ENCODE data around the gene CKS1B. TPM values are rescaled to one million over a fixed set of nuclear protein-coding genes. Genes with fewer than 3 reads are reported as not detected.
A peak's percentile ranks its signal among the peaks of the same experiment; 100 is the strongest.

Gene CKS1B
- polyA plus RNA-seq, 2 of the 4 experiments (the other 2 are of a cell fraction), result 356 to 725 TPM

DNA sequence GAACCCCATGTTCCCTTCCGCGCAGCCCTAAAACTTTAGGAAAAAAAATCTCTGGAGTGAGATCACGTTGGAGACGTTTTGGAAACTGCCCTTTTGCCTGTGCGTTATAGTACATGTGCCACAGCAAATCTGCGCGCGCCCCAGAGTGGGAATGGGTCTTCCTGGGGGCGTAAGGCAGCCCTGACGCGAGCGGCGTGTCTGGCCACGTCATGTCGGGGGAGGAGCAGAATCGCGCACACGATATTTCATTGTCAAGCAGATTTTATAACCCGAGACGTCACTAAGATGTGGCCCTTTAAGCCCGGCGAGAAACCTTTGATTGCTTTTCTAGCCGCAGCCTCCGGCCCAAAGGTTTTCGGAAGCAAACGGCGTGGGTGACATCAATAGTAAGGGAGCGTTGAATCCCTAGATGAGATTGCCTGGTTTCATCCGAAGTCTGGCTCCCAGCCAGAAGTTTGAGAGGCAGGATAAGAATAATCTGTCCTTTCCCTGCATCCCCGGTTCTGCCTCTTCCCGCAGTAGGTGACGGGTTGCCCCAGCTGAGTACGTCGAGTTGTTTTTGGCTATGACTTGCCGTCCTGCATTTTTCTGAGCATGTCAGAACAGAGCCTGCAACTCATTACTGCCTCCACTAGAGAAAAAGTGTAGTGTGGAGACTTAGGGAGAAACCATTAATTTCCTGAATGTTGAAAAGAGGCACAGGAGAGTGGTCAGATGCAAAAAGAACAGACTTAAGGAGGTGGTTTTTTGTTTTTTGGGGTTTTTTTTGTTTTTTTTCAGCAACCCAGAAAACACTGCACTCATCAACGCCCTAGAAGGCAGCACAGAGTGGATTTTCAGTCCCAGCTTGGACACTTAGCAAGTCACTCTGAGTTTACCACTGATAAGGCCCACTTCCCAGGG lies 37.1 kb upstream of the CKS1B start (continued):
- 0 out of 2 replicates have a peak, but pooled peaks have one; percentile 32 for TF ChIP-seq MYC (IDR thresholded peaks at IDR 0.05; ENCODE audit: borderline replicate concordance, low read length)
- TF ChIP-seq, protein P1, sequence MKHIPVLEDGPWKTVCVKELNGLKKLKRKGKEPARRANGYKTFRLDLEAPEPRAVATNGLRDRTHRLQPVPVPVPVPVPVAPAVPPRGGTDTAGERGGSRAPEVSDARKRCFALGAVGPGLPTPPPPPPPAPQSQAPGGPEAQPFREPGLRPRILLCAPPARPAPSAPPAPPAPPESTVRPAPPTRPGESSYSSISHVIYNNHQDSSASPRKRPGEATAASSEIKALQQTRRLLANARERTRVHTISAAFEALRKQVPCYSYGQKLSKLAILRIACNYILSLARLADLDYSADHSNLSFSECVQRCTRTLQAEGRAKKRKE (CRISPR knock-in tag; IDR thresholded peaks at IDR 0.05; ENCODE audit: low read depth), result no peak
- peak; percentile 73; the same call in 1 of the 2 replicates for TF ChIP-seq BHLHE40 (IDR thresholded peaks at IDR 0.05; ENCODE audit: low read depth, low read length)
- no peak for TF ChIP-seq SMC3 (IDR thresholded peaks at IDR 0.05)
- TF ChIP-seq, protein P2, sequence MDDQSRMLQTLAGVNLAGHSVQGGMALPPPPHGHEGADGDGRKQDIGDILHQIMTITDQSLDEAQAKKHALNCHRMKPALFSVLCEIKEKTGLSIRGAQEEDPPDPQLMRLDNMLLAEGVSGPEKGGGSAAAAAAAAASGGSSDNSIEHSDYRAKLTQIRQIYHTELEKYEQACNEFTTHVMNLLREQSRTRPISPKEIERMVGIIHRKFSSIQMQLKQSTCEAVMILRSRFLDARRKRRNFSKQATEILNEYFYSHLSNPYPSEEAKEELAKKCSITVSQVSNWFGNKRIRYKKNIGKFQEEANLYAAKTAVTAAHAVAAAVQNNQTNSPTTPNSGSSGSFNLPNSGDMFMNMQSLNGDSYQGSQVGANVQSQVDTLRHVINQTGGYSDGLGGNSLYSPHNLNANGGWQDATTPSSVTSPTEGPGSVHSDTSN (IDR thresholded peaks at IDR 0.05), result no peak

DNA sequence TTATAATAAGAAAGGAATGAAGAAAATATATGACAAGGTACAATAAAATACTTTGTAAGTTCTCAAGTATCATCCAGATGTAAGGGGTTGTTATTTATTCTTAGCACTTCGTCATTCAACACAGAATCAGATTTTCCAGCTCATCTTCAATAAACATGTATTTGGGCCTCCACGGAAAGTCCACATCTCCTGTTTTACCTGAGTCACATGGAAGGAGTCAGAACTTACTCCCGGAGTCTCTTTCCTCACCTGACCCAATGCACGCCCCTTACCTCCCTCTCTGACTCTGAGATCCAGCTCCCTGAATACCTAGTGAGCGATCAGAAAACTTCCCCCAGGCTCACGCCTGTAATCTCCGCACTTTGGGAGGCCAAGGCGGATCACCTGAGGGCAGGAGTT lies 36.5 kb upstream of the CKS1B start:
- no peaks in the 10 kb centered on the region for H3K9me3 ChIP-seq
- FAIRE-seq (no peak), ATAC-seq (no peak), DNase-seq (ENCODE audit: low read depth in 1 of 2, low spot score in 1 of 2) (no peak)
- peak overlapping the region; percentile 97 to 98; a peak in 5 of 6 replicates for H3K27ac ChIP-seq
- peaks cover 13% of the 10 kb centered on the region; the same call in 2 of the 3 replicates for H3K4me1 ChIP-seq
- ChIA-PET CTCF (interaction anchor here (1.0 to 4.3 kb wide), 9 partner anchors 8 to 457 kb away, joined by 3 to 20 read pairs (median 4); partner anchors contain the start of genes PBXIP1 and PYGO2), POLR2A (no interaction called here)
- 87% methylated on average over 8 of the region's 8 CpGs for WGBS (ENCODE audit: missing lambda C conversion rate)
- H3K4me3 ChIP-seq, result peak overlapping the region; percentile 61; the same call in 2 of the 3 replicates
- H3K4me2 ChIP-seq, result peak overlapping the region; percentile 92
- TF ChIP-seq RFX5 (IDR thresholded peaks at IDR 0.05) (no peak), ZSCAN20 (CRISPR knock-in tag; IDR thresholded peaks at IDR 0.05) (no peak), ESRRA (IDR thresholded peaks at IDR 0.05; ENCODE audit: borderline replicate concordance, low read length) (no peak), NPAS2 (CRISPR knock-in tag; IDR thresholded peaks at IDR 0.05; ENCODE audit: borderline replicate concordance) (no peak), RARB (CRISPR knock-in tag; IDR thresholded peaks at IDR 0.05) (no peak), ZNF302 (CRISPR knock-in tag; IDR thresholded peaks at IDR 0.05) (no peak), MAZ (IDR thresholded peaks at IDR 0.05; ENCODE audit: borderline replicate concordance, low read depth, low read length) (no peak), ZFP36 (IDR thresholded peaks at IDR 0.05; ENCODE audit: borderline replicate concordance, partially characterized antibody) (no peak), FOXS1 (CRISPR knock-in tag; IDR thresholded peaks at IDR 0.05) (no peak), POLR2AphosphoS2 (conservative IDR thresholded peaks at IDR 0.05; ENCODE audit: low read length) (no peak), JUNB (IDR thresholded peaks at IDR 0.05) (no peak), BHLHE40 (IDR thresholded peaks at IDR 0.05; ENCODE audit: low read depth, low read length) (no peak), NR3C1 (IDR thresholded peaks at IDR 0.05) (no peak)
- TF ChIP-seq, protein P1 (CRISPR knock-in tag; IDR thresholded peaks at IDR 0.05; ENCODE audit: low read depth), result no peak
- TF ChIP-seq, protein P2 (IDR thresholded peaks at IDR 0.05), result no peak
- TF ChIP-seq, protein P3, sequence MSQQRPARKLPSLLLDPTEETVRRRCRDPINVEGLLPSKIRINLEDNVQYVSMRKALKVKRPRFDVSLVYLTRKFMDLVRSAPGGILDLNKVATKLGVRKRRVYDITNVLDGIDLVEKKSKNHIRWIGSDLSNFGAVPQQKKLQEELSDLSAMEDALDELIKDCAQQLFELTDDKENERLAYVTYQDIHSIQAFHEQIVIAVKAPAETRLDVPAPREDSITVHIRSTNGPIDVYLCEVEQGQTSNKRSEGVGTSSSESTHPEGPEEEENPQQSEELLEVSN (IDR thresholded peaks at IDR 0.05; ENCODE audit: borderline replicate concordance, low read depth), result no peak
- TF ChIP-seq, protein P4, sequence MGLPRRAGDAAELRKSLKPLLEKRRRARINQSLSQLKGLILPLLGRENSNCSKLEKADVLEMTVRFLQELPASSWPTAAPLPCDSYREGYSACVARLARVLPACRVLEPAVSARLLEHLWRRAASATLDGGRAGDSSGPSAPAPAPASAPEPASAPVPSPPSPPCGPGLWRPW (IDR thresholded peaks at IDR 0.05), result no peak
- TF ChIP-seq, protein P5, sequence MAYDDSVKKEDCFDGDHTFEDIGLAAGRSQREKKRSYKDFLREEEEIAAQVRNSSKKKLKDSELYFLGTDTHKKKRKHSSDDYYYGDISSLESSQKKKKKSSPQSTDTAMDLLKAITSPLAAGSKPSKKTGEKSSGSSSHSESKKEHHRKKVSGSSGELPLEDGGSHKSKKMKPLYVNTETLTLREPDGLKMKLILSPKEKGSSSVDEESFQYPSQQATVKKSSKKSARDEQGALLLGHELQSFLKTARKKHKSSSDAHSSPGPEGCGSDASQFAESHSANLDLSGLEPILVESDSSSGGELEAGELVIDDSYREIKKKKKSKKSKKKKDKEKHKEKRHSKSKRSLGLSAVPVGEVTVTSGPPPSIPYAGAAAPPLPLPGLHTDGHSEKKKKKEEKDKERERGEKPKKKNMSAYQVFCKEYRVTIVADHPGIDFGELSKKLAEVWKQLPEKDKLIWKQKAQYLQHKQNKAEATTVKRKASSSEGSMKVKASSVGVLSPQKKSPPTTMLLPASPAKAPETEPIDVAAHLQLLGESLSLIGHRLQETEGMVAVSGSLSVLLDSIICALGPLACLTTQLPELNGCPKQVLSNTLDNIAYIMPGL (CRISPR knock-in tag; IDR thresholded peaks at IDR 0.05; ENCODE audit: borderline replicate concordance), result no peak
- TF ChIP-seq, protein P6, sequence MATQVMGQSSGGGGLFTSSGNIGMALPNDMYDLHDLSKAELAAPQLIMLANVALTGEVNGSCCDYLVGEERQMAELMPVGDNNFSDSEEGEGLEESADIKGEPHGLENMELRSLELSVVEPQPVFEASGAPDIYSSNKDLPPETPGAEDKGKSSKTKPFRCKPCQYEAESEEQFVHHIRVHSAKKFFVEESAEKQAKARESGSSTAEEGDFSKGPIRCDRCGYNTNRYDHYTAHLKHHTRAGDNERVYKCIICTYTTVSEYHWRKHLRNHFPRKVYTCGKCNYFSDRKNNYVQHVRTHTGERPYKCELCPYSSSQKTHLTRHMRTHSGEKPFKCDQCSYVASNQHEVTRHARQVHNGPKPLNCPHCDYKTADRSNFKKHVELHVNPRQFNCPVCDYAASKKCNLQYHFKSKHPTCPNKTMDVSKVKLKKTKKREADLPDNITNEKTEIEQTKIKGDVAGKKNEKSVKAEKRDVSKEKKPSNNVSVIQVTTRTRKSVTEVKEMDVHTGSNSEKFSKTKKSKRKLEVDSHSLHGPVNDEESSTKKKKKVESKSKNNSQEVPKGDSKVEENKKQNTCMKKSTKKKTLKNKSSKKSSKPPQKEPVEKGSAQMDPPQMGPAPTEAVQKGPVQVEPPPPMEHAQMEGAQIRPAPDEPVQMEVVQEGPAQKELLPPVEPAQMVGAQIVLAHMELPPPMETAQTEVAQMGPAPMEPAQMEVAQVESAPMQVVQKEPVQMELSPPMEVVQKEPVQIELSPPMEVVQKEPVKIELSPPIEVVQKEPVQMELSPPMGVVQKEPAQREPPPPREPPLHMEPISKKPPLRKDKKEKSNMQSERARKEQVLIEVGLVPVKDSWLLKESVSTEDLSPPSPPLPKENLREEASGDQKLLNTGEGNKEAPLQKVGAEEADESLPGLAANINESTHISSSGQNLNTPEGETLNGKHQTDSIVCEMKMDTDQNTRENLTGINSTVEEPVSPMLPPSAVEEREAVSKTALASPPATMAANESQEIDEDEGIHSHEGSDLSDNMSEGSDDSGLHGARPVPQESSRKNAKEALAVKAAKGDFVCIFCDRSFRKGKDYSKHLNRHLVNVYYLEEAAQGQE (IDR thresholded peaks at IDR 0.05), result no peak
